ENCODE results near the gene C14orf132. TPM values are rescaled to one million over a fixed set of nuclear protein-coding genes. Genes with fewer than 3 reads are reported as not detected.

Gene C14orf132
- total and polyA plus RNA-seq, 9 of the 15 experiments (the other 6 are each of a cell fraction or from before 2014, with no cell fraction given) = not detected

- H3K9ac ChIP-seq (ENCODE audit: insufficient read depth in 1 of 2, low read depth in 2 of 2, low read length in 2 of 2) = no peak overlapping the region
- TF ChIP-seq ZNF507 (tag; conservative IDR thresholded peaks at IDR 0.05) (no peak), KLF6 (CRISPR knock-in tag; IDR thresholded peaks at IDR 0.05; ENCODE audit: borderline replicate concordance) (no peak), ZNF174 (CRISPR knock-in tag; IDR thresholded peaks at IDR 0.05) (no peak), NUFIP1 (IDR thresholded peaks at IDR 0.05; ENCODE audit: partially characterized antibody) (no peak), BRD4 (IDR thresholded peaks at IDR 0.05) (no peak), SPI1 (IDR thresholded peaks at IDR 0.05; ENCODE audit: borderline replicate concordance, low read depth, low read length) (no peak), MIER1 (IDR thresholded peaks at IDR 0.05; ENCODE audit: low read depth) (no peak), POLR2AphosphoS2 (IDR thresholded peaks at IDR 0.05; ENCODE audit: low read length) (no peak), GTF2F1 (IDR thresholded peaks at IDR 0.05; ENCODE audit: low read depth, low read length) (no peak), VEZF1 (CRISPR knock-in tag; IDR thresholded peaks at IDR 0.05) (no peak), PHTF2 (CRISPR knock-in tag; IDR thresholded peaks at IDR 0.05) (no peak), CCAR2 (IDR thresholded peaks at IDR 0.05; ENCODE audit: low read depth, low read length) (no peak), ZNF282 (CRISPR knock-in tag; IDR thresholded peaks at IDR 0.05) (no peak), CBX8 (IDR thresholded peaks at IDR 0.05; ENCODE audit: borderline replicate concordance, extremely low read depth, low read depth, low read length, poor library complexity, severe bottlenecking) (no peak)
- TF ChIP-seq, protein P1, sequence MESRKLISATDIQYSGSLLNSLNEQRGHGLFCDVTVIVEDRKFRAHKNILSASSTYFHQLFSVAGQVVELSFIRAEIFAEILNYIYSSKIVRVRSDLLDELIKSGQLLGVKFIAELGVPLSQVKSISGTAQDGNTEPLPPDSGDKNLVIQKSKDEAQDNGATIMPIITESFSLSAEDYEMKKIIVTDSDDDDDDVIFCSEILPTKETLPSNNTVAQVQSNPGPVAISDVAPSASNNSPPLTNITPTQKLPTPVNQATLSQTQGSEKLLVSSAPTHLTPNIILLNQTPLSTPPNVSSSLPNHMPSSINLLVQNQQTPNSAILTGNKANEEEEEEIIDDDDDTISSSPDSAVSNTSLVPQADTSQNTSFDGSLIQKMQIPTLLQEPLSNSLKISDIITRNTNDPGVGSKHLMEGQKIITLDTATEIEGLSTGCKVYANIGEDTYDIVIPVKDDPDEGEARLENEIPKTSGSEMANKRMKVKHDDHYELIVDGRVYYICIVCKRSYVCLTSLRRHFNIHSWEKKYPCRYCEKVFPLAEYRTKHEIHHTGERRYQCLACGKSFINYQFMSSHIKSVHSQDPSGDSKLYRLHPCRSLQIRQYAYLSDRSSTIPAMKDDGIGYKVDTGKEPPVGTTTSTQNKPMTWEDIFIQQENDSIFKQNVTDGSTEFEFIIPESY (CRISPR knock-in tag; IDR thresholded peaks at IDR 0.05) = no peak
- TF ChIP-seq, protein P2, sequence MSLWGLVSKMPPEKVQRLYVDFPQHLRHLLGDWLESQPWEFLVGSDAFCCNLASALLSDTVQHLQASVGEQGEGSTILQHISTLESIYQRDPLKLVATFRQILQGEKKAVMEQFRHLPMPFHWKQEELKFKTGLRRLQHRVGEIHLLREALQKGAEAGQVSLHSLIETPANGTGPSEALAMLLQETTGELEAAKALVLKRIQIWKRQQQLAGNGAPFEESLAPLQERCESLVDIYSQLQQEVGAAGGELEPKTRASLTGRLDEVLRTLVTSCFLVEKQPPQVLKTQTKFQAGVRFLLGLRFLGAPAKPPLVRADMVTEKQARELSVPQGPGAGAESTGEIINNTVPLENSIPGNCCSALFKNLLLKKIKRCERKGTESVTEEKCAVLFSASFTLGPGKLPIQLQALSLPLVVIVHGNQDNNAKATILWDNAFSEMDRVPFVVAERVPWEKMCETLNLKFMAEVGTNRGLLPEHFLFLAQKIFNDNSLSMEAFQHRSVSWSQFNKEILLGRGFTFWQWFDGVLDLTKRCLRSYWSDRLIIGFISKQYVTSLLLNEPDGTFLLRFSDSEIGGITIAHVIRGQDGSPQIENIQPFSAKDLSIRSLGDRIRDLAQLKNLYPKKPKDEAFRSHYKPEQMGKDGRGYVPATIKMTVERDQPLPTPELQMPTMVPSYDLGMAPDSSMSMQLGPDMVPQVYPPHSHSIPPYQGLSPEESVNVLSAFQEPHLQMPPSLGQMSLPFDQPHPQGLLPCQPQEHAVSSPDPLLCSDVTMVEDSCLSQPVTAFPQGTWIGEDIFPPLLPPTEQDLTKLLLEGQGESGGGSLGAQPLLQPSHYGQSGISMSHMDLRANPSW (CRISPR knock-in tag; IDR thresholded peaks at IDR 0.05) = no peak
Measured at GRCh38 chr14:96086032-96086431, 46.9 kb downstream of the C14orf132 start.

More at GRCh38 chr14:96086032-96086431, 46.9 kb downstream of the C14orf132 start:
- Histone ChIP-seq H3K27ac (ENCODE audit: extremely low read depth, low read depth, low read length) (no peak overlapping the region), H3K4me2 (ENCODE audit: insufficient read depth, low read length) (no peak overlapping the region), H3K4me1 (replicated peaks in 1 of 2; ENCODE audit: control insufficient read depth in 2 of 2, insufficient read depth in 2 of 2, low read length in 2 of 2) (no peaks in the 10 kb centered on the region), H3K9me1 (ENCODE audit: control insufficient read depth, insufficient read depth, low read length) (no peaks in the 10 kb centered on the region), H3K27me3 (ENCODE audit: control insufficient read depth in 2 of 2, insufficient read depth in 2 of 2, low read length in 2 of 2) (peaks cover 0 to 38% of the 10 kb centered on the region in 2 experiments; a peak in 2 of 5 replicates), H4K20me1 (replicated peaks; ENCODE audit: control insufficient read depth, insufficient read depth, low read length) (no peaks in the 10 kb centered on the region), H3K36me3 (ENCODE audit: control insufficient read depth, insufficient read depth, low read length) (no peaks in the 10 kb centered on the region), H3K4me3 (no peak overlapping the region), H2AFZ (ENCODE audit: low read depth, low read length) (no peak overlapping the region), H3K79me2 (ENCODE audit: control insufficient read depth, insufficient read depth, low read length) (no peaks in the 10 kb centered on the region), H3K9me3 (replicated peaks; ENCODE audit: control insufficient read depth, insufficient read depth, low read depth, low read length) (no peaks in the 10 kb centered on the region)
- 4% methylated on average over 3 of the region's 3 CpGs for WGBS (ENCODE audit: insufficient coverage, low coverage, missing lambda C conversion rate)
- ATAC-seq (no peak), DNase-seq (ENCODE audit: extremely low read depth in 1 of 4, low spot score in 3 of 4) (no peak), FAIRE-seq (no peak)
- no TSS peak for BruUV-seq (replicated peaks)
- ChIA-PET POLR2A (no interaction called here), CTCF (ENCODE audit: low intra/inter-chr PET ratio) (no interaction called here)
- intact Hi-C loops (cut with micrococcal nuclease) (no loop called here), in situ Hi-C loops (cut with MboI) (no loop called here)
